Pancreas (tissue), 10 donors: ENCODE measurements around the gene AKT1. TPM values are rescaled to one million over a fixed set of nuclear protein-coding genes. Genes with fewer than 3 reads are reported as not detected.
A peak's percentile ranks its signal among the peaks of the same experiment; 100 is the strongest.

Experiments used
- ATAC-seq, 4 donors: fragments of 200-7000 bp; cut with Tn5 transposase; one replicate each; pipeline versions ENCODE4 v1.8.0 to v1.9.1; 2020; ENCODE audit warnings: mild to moderate bottlenecking in 4 of 4, moderate library complexity in 4 of 4
- DNase-seq, 6 donors: peaks; one replicate each; pipeline ENCODE4 v3.0.0-alpha.2; 2020
- FAIRE-seq: peaks from 2 replicates; lab custom pipeline; 2012; peaks lifted over from hg19 to GRCh38; lab: Jason Lieb, UNC
- H3K27ac ChIP-seq, 4 donors: fragments of 200-600 bp; sonication (generic); 1 replicate in 3 of 4; 2 replicates in 1 of 4; pipeline versions ENCODE4 v1.5.0 to v1.8.0; 2020
- H3K27me3 ChIP-seq, 4 donors: fragments of 200-600 bp; one replicate each; pipeline ENCODE4 v1.8.0; 2021
- H3K36me3 ChIP-seq, 3 donors: fragments of 200-600 bp; sonication (generic) in 1 of 3; one replicate each; pipeline versions ENCODE4 v1.5.0 to v1.8.0; 2020 to 2021
- H3K4me1 ChIP-seq, 3 donors: fragments of 200-600 bp; one replicate each; pipeline ENCODE4 v1.8.0; 2021
- H3K4me3 ChIP-seq, 4 donors: fragments of 200-600 bp; sonication (generic) in 2 of 4; one replicate each; pipeline versions ENCODE4 v1.5.0 to v1.8.0; 2020 to 2021
- H3K9me3 ChIP-seq, 4 donors: fragments of 200-600 bp; one replicate each; pipeline ENCODE4 v1.8.0; 2021
- CTCF ChIP-seq, 4 donors: fragments of 200-600 bp; sonication (generic) in 3 of 4; IDR thresholded peaks; one replicate each; pipeline versions ENCODE4 v1.5.0 to v1.8.0; 2021; ENCODE audit warnings: antibody characterized with exemption in 4 of 4
- WGBS, 2 donors: extraction: QIAGEN DNeasy Blood & Tissue Kit; methylation state at CpG; one replicate each; pipeline ENCODE4 v1.1.7; 2013; 5-methylcytosine and 5-hydroxymethylcytosine counted together
- intact Hi-C, 3 donors: fragments of 100-400 bp; cut with DNase I; formaldehyde crosslinking; loops; one replicate each; pipeline versions ENCODE4 v1.11.1 to v1.14.2; 2022
- polyA plus RNA-seq, 2 donors: library from polyadenylated mRNA; stranded (reverse); fragments of 200-250 nt; gene quantifications; one replicate each; pipeline ENCODE4 v1.2.3, GENCODE V29; 2013
- total RNA-seq, 6 donors: library from RNA; stranded (reverse); fragmentation: NEBNext Ultra II Directional in 4 of 6; extraction: Animal tissue kit (Norgen Biotek cat#: 25700) in 4 of 6; gene quantifications; one replicate each; pipeline versions ENCODE4 v1.2.1 to v1.2.4, GENCODE V29; 2021 to 2023
- donor health status: healthy with polysubstance abuse.
- donor health status: DM: no; HTN: no; CAD: no; lungs with moderate emphysema.
- donor health status: DM: no; HTN: no; CAD: no.
- donor health status: control.
- donor health status: control.
- donor health status: Bipolar disorder and iron deficiency.
- donor health status: DM: yes; HTN: yes; CAD: no.
- donor health status: DM: no; HTN: no; CAD: no.
- donor health status: DM: no; HTN: no; CAD: no.
- donor health status: DM: yes; HTN: yes; CAD: no.

The AKT1 gene
- total and polyA plus RNA-seq, 8 donors: 70.0 to 106 (median 84.6) TPM

- no peak overlapping the region for H3K4me3 ChIP-seq
- 64 to 69% methylated on average over 12 of the region's 14 CpGs for WGBS, 2 donors
- H3K4me1 ChIP-seq: peaks cover 0 to 7% (median 6%) of the 10 kb centered on the region in 3 donors
- FAIRE-seq (no peak), ATAC-seq (peak in 3 of 4 donors; percentile 3 to 30 (median 22)), DNase-seq (peak in 2 of 6 donors; percentile 36 to 67)
- TF ChIP-seq CTCF (IDR thresholded peaks at IDR 0.05): no peak
- H3K27me3 ChIP-seq: no peaks in the 10 kb centered on the region
- no peaks in the 10 kb centered on the region for H3K36me3 ChIP-seq
- no peak overlapping the region for H3K27ac ChIP-seq
- intact Hi-C loops: no loop called here
- H3K9me3 ChIP-seq: no peaks in the 10 kb centered on the region
These were observed 9.4 kb downstream of the AKT1 start for GRCh38 chr14:104786091-104786586.

DNA sequence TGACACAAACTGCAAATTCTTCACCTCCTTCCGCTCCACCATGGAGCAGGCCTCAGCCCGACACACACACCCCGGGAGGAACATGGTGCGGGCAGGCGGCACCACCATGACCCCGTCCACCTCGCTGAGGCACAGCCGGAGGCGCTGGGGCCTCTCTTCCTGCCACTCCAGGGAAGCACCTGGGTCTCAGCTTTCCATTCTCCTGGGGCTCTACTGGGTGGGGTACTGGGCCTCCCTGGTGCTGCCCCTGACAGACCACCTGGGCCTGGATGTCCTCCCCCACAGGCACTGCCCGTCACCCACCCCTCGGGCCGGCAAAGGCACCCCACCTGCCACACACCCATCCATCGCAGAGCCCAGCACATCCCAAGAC lies 9.9 kb downstream of the AKT1 start:
- TF ChIP-seq CTCF (IDR thresholded peaks at IDR 0.05): no peak
- Histone ChIP-seq H3K27me3 (no peaks in the 10 kb centered on the region), H3K4me1 (peaks cover 0 to 7% (median 6%) of the 10 kb centered on the region in 3 donors), H3K9me3 (no peaks in the 10 kb centered on the region), H3K27ac (no peak overlapping the region), H3K36me3 (no peaks in the 10 kb centered on the region), H3K4me3 (no peak overlapping the region)
- no peak for ATAC-seq
- no peak for FAIRE-seq
- intact Hi-C loops: no loop called here
- DNase-seq: peak in 2 of 6 donors; percentile 22 to 64
- 92 to 93% methylated on average over 12 to 13 of the region's 13 CpGs for WGBS, 2 donors

DNA sequence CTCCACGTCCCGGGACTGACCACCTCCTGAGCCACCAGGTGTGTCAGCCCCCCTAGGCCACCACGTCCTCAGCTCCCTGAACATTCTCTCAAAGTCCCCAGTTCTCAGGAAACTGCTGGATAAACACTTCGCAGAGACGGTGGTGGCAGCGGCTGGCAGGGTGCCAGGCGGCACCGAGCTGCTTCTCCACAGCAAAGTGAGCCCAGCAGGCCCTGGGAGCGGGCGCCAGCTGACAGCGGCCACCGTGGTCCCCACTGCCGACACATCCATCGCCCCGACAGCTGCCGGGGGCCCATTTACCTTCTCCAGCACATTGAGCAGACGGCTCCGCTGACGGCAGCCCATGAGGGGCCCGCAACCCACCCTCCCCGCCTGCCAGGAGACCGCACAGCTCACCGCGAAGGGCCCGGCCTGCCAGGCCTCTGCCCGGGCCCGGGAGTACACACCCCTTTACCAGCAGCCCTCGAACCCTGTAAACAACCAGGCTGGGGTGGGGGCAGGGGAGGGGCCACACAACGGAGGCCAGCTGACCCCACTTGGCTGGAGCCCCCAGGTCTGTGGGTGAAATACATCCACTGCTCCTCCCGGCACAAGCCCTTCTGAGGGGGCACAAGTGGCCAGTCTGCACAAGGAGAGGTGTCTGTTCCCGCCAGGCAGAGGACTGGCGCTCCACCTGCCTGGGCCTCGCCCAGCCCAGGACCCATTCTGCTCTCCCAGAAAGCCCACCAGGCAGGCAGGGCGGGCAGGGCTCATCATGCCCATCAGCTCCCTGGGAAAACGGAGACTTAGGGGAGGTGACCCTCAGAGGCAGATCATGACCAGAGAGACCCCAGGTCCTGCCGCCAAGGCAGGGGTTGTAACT lies 10.5 kb downstream of the AKT1 start:
- no peak overlapping the region for H3K27ac ChIP-seq

GRCh38 chr14:104784218-104784568 lies 11.4 kb downstream of the AKT1 start:
- no peaks in the 10 kb centered on the region for H3K27me3 ChIP-seq
- no peak overlapping the region for H3K4me3 ChIP-seq
- ATAC-seq (no peak), FAIRE-seq (no peak), DNase-seq (peak in 1 of 6 donors; percentile 36)
- 80 to 82% methylated on average over 8 to 9 of the region's 9 CpGs for WGBS, 2 donors
- intact Hi-C loops: no loop called here
- H3K36me3 ChIP-seq: no peaks in the 10 kb centered on the region
- no peak overlapping the region for H3K27ac ChIP-seq
- H3K9me3 ChIP-seq: no peaks in the 10 kb centered on the region
- no peak for TF ChIP-seq CTCF (IDR thresholded peaks at IDR 0.05)
- peaks cover 0 to 6% (median 3%) of the 10 kb centered on the region in 3 donors for H3K4me1 ChIP-seq

More for the DNA sequence above, 10.5 kb downstream of the AKT1 start:
- DNase-seq: peak in 2 of 6 donors; percentile 68 to 90
- no peaks in the 10 kb centered on the region for H3K36me3 ChIP-seq
- ATAC-seq: peak in 3 of 4 donors; percentile 21 to 55 (median 29)
- WGBS, 2 donors: 67 to 68% methylated on average over 35 to 36 of the region's 36 CpGs
- no peaks in the 10 kb centered on the region for H3K9me3 ChIP-seq
- peaks cover 0 to 6% (median 5%) of the 10 kb centered on the region in 3 donors for H3K4me1 ChIP-seq
- no peaks in the 10 kb centered on the region for H3K27me3 ChIP-seq
- intact Hi-C loops: no loop called here
- FAIRE-seq: no peak
- H3K4me3 ChIP-seq: no peak overlapping the region
- no peak for TF ChIP-seq CTCF (IDR thresholded peaks at IDR 0.05)
